ENCODE results near the gene SPEN.

GRCh38 chr1:15928971-15929965 is 81.8 kb downstream of the SPEN start:
- no peak for TF ChIP-seq CTCF (IDR thresholded peaks at IDR 0.05)
- no peak for TF ChIP-seq POLR2A (IDR thresholded peaks at IDR 0.05)
